COLO668 (cell line): ENCODE data around the gene EGFLAM.

Experiments used
- DNase-seq: peaks from one replicate; lab custom pipeline; 2025; ENCODE audit not compliant: unreplicated experiment; lab: John Stamatoyannopoulos, UW

The EGFLAM gene

DNA sequence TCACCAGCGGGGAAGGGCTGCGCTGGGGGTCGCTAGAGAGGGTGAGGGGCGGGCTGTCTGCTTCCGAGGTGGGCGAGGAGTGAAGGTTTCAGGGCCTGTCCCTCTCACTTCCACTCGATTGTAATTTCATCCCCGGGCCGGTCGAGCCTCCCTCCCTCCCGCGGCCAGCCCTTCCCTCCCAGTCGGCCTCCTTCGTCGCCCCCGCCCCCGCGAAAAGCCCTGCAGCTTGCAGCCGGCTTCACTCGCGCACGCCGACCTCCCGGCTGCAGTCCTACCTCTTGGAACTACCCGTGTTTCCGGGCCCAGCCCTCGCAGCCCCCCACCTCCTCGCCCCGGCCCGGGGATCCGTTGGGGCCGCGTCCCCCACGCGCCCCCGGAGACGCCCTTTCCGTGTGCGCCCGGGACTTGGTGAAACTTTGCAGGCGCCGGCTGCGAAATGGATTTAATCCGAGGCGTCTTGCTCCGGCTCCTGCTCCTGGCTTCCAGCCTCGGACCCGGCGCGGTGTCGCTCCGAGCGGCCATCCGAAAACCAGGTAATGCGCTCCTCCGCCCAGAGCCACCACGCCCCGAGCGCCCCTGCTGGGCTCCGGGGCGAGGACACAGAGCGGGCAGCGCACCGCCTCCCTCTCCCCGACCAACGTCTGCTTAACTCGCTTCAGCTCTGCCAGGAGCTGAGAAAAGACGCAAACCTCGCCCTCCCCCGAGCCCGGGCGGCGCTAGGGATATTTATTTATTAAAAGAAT is at the start of gene EGFLAM:
Gene EGFLAM, plus strand, starts transcription at position 241 of the 743 bp plus-strand sequence. Its CDS starts 196 bp downstream, at position 437.
- DNase-seq: peak; percentile 49

DNA sequence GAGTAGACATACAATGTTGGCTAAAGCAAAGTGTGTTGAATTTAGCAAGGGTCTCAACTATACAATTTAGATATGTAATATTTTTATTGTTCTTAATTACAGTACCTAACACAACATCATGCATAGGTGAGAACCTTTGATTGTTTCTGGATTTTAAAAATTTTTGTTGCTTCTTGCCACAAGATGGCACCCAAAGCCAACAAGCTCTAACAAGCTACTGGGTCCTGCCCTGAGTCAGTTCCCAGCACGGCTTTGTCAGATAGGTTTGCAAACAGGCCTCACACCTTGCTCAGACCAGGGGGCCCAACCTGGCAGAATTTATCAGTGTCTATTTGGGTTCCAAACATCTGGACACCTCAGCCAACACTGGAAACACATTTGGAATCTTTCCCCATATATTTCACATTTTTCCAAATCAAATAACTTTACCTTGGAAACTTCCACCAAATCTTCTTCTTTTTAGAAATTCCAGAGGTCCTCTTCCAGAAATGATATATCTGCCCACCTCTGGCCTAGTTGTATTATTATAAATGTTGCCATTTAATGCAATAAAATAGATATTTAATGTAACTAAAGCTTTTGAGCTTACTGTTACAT is 49.5 kb upstream of the EGFLAM start:
- peak; percentile 28 for DNase-seq

DNA sequence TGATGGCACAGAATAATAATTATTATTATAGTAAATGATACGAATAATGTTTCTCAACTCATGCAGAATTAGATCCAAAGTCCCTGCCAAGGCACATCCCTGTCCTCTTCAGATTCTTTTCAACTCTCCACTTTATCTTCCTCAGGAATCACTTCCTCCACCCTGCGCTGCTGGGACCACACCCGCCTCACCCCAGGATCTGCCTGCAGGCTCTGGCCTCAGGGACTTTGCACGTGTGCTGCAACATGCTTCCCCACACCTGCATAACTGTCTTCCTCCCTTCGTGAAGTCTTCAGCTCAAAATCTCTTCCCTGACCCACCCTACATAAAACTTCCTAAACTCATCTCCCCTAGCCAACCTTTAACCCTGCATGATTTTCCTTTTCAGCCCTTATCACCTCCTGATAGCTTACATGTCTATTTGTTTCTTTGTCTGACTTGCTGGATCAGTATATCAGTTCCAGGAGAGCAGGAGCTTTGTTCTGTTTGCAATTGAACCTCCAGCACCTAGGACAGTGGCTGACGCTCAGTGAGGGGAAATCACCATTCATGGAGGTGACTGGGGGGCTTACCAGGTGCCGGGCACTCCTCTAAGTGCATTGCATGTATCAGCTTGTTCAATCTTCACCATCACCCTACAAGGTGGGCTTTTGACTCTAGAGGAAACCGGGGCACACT is 47.5 kb upstream of the EGFLAM start:
- no peak for DNase-seq

DNA sequence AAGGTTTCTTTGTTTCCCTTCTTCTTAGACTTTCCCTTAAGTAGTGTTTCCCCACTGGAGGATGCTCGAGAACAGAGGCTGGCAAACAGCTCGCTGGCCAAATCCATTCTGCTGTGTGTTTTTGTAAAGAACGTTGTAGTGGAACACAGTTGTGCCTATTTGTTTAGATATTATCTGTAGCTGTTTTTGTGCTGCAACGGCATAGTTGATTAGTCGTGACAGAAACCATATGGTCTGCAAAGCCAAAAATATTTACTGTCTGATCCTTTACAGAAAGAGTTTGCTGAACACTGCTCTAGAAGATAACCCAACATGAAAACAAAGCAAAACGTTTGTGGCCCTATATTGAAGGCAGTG is 47.0 kb upstream of the EGFLAM start:
- no peak for DNase-seq

DNA sequence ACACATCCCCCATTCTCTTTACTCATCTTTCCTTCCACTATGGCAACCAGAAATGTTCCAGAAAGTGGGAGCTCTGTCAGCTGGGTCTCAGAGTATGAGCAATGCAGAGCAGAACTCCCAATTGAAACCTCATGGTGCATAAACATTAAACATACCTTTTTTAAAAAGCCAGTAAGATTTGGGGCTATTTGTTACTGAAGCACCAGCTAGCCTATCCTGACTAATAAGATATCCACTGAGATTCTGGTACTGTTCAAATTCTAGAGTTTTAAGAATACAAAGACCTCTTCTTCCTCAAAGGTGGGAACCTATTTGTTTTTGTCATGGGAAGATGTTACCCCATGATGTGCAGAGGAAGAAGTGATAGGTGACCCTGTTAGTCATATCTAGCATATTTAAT is 46.1 kb upstream of the EGFLAM start:
- no peak for DNase-seq

DNA sequence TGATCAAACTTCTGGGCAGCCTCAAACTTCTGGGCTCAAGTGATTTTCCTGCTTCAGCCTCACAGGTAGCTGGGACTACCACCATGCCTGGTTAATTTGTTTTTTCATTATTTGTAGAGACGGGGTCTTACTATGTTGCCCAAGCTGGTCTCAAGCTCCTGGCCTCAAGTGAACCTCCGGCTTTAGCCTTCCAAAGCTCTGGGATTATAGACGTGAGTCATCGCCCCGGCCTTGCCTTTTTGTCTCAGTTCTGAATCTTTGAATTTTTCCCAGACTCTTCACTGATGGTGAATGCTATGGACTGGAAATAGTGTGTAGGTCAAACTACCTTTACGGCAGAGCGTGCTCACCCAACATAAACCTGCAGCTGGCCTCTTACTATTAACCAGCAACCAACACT is 32.3 kb upstream of the EGFLAM start:
- no peak for DNase-seq

DNA sequence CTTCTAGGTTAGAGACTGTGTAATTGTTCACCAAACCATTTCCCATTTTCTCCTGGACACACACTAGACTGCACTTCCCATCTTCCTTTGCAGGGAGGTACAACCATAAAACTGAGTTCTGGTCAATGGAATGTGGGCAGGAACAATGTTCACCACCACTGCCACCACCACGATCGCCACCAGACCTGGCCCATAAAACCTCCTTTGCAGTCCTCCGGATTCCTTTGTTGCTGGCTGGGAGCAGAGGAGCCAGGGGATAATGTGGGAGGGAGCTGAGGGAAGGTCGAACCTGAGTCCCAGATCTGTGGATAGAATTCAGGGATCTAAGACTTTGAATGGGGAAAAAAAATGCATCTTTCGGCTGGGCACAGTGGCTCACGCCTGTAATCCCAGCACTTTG is 29.4 kb upstream of the EGFLAM start:
- DNase-seq: no peak

DNA sequence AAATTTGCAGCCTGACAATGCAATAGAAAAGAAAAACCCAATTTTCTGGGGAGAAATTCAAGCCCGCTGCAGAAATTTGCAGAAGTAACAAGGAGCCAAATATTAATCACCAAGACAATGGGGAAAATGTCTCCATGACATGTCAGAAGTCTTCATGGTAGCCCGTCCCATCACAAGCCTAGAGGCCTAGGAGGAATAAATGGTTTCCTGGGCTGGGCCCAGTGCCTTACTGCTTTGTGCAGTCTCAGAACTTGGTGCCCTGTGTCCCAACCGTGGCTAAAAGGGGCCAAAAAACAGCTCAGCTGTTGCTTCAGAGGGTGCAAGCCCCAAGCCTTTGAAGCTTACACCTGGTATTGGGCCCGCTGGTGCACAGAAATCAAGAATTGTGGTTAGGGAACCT is 23.6 kb upstream of the EGFLAM start:
- DNase-seq: no peak

DNA sequence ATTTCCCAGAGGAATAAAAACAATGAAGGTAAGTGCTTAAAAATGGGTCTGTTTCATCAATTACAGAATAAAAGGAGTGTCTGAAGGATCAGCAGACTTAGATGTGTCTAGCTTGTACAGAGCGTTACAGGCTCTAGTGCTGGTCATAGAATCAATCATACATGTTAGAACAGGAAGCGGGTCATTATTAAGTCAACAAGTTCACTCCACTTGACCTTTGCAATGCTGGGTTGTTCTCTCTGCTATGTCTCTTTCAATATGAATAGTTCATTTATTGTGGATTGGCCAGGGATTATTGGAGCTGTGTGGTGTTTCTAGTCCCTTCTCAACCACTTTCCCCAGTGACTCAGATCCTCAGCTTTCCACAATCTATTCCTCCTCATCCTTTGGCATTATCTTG is 20.7 kb upstream of the EGFLAM start:
- DNase-seq: no peak

DNA sequence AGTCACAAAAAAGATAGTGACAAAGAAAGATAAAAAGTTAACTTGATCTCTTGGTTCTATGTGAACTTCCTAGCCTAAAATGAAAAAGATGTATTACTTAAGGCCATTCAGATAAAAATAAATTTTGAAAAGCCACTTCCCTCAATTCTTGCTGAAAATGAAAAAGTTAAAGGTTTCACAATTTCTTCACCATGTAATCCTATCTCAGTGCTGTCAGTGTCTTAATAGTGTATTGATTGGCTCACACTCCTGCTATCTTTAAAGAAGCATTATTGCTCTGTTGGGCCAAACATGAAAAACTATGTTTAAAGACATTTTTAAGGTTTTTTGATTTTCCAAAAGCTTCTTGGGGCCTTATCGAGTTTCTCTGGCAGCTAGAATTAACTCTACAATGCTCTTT is 18.1 kb upstream of the EGFLAM start:
- no peak for DNase-seq

DNA sequence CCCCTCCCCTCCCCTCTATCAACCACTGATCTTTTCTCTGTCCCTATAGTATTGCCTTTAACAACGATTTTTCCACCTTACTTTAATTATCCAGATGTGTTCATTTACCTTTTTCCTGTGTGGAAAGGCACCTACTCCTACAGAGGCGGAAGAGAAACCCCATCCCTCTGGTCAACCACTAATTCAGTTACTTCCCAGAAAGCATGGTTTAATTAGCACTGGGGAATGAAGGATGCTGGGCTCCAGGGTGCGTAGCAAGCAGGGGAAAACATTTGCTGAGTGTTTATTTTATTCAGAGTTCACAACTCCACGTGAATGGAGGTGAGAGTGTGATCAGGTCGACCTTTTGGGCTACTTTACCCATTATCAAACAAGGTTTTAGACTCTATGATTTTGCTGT is 16.7 kb upstream of the EGFLAM start:
- no peak for DNase-seq

DNA sequence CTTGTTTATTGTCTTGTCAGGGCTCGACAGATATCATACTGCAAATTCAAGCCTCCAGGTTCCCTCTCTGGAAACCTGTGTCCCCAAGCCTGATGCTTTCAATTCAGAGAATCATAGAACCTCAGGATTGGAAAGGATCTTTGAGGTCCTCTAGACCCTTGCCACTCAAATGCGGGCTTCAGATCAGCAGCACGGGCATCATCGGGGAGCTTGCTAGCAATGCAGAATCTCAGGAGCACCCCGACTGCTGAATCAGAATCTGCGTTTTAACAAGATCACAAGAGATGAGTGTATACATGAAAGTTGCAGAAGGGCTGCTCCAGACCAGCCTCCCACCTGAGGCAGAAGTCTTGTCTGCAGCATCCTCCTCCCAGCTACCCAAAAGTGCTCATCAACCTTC is 13.1 kb upstream of the EGFLAM start:
- DNase-seq: no peak

DNA sequence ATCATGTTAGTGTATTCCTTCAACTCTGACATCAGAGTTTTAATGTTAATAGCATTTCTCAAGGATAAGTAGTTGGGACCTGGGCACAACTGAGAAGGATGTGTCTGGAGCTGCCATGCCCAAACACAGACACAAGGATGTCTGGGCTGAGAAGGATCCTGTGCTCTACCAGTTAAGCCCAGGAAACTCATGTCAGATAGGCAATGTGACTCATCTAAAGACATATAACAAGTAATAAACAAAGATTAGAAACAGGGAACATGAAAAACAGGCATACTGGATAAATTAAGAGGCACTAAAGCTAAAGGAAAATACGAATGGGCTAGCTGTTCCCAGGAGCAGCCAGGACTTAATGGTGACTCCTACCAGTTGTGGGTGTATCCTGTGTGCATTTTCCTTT is 9.1 kb upstream of the EGFLAM start:
- DNase-seq: no peak

DNA sequence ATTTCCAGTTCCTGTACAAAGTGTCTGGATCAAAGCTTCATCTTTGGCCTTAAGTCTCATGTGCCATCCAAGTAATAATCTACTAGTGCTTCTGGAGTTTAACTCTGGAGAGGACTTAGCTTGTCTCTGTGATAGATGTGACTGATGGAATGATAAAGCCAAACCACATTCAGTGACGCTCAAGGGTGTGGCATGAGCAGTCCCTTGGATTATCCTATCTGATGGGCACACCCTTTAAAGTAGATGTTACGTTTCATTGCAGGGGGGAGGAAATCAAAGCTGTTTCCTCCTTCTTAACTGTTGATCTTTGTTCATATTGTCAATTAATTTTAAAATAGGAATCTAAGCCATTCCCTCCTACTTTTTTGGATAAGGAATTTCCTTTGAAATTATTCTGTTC is 8.5 kb upstream of the EGFLAM start:
- DNase-seq: no peak

DNA sequence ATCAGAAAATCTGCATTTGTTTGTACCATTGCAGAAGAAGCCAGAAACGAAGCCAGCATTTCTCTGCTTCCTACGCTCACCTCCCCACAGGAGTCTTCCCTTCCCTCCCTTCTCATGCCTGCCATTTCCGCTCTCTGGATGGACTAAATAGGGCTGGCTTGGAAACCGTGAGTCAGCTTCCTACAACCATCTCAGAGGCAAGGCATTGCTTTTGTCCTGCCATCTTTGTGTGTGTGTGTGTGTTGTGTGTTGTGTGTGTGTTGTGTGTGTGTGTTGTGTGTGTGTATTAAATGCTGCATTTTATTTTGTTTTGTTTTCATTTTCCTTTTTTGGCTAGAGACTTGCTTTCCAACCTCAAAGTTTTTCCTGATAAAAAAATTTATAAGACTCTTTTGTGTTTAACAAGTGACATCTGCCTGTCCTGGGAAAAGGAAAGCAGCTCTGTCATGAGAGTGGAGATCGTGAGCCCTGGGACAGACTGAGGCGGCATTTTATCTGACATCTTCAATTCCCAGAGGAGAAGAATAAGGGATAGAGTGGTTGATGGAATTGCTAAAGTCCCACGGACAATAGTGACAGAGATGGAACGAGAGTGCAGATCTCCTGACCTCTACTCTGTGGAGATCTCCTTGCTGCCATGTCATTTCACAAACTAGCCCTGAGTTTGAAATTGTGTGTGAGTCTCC is 7.5 kb upstream of the EGFLAM start:
- no peak for DNase-seq

DNA sequence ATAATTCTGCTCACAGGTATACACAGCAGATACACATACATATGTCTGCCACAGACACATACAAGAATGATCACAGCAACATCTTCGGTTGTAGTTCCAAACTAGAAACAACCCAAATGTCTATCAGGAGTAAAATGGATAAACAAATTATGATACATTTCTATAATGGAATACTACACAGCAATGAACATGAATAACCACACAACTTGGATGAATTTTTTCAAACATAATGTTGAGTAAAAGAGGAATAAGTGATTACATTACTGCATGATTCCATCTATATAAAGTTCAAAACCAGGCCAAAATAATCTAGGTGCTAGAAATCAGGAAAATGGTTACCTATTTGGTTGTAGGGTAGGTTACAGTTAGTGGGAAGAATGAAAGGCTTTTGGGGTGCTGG is 4.6 kb upstream of the EGFLAM start:
- DNase-seq: no peak

DNA sequence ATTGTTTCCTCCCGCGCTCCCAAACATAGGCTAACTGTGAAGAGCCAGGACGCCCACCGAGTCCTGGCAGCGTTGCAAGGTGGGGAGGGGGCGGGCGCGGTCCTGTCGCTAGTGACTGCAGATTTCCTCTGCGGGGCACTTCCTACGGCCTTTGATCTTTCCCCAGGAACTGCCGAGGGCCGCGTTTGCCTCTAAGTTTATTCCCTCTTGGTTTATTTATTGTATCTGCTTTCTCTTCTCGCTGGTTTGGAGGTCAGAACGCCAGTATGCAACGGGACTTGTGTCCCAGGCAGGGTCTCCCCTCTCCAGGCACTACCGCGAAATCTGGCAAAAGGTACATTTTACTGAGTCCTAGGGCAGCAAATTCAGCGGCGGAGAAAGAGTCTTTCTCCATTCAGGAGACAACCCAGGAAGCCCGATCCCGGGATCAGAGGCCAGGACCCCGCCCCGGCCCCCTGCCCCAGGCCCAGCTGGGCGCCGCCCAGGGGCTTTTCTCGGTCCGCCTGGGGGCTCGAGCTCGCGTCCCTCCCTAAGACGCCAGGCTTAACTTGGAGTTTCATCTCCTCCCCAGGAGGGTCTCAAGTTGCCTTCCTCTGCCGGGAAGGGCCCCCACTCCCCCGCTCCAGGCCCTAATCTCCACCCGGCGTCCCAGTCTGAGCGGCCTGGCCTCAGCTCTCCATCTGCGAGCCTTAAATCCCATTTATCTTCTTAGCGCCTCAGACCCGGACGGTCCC is 884 bp upstream of the EGFLAM start:
- DNase-seq: no peak

DNA sequence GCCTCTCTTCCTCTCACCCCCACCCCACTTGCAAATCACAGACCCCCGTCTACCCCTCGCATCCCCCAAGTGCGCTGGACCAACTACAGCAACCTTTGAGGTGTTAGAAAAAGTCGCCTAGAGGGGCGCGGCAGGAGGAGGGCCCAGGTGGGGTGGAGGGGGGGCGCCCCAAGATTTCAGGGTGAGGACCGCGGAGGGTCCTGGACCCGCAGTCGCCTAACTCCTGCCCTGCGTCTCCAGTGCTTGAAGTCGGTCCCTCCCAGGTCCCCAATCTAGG is 379 bp upstream of the EGFLAM start:
- no peak for DNase-seq

DNA sequence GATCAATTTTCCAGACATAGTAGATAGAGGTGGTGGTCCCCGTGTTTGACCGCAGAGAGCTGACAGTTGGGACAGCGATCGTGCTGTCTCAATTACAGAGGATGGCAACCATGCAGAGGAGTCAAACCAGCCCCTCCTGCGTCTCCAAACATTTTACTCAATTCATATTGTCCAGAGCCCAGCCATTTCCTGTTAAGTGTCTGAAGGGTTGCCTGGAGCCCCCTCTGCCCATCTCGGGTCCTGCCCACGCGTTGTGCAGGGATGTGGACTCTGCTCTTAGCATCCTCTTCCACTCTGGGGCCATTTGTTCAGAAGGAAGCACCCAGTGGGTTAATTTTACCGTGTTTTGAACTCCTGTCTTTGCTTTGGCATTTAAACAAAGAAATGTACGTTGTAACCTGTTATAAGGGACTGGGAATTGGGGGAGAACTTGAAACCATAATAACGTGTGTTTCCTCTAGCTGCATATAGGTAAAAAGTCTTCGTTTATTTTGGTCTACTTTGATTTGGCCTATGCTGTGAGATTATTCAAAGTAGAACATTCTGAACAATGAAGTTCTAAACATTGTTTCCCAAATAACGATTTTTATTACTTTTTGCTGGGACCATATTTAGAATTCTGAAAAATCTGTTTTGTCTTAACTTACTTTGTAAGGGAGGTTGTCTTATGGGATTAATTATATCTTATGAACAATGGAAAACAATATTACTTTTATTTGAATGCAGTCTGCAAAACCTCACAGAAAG is 876 bp downstream of the EGFLAM start:
- DNase-seq: no peak

DNA sequence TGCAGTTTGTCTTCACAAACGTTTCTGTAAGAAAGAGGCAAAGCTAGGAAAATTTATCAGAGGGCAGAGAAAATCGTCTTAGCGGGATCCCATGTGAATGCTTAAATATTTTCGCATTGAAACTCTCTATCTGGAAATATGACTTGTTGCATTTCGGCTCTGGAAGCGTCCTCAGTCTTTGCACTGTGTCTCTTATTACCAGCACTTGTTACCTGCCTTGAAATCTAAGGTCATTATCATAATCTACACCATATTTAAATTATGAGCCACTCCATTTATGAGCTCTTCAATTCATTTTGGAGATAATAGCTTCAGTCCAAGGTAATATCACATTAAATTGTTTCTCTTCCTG is 1.4 kb downstream of the EGFLAM start:
- no peak for DNase-seq

DNA sequence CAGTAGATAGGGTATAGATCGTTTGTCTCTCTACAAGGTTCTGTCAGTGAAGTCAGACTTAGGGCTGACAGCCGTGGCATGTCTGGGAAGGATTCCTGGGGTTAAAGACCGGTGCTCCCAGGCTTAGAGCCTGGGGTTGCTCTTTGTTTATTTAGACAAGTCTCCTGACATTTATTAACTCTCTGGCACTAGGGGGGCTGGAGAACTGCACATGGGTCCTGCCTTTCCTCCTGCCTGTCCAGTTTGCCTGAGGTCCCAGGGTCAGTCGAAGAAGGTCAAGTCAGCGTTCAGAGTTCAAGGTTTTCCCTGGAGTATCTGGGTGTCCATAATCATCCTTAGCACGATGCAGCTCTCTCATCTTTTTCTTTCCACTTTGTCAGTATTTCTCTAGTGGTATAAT is 5.6 kb downstream of the EGFLAM start:
- DNase-seq: no peak
